ENCODE measurements around the gene ADRM1.
A peak's percentile ranks its signal among the peaks of the same experiment; 100 is the strongest.

ADRM1 gene

GRCh38 chr20:62311832-62312661 is 9.2 kb downstream of the ADRM1 start:
- DNase-seq (ENCODE audit: low spot score) = no peak

GRCh38 chr20:62312662-62312977 is 9.8 kb downstream of the ADRM1 start:
- no peak for DNase-seq (ENCODE audit: low spot score)

DNA sequence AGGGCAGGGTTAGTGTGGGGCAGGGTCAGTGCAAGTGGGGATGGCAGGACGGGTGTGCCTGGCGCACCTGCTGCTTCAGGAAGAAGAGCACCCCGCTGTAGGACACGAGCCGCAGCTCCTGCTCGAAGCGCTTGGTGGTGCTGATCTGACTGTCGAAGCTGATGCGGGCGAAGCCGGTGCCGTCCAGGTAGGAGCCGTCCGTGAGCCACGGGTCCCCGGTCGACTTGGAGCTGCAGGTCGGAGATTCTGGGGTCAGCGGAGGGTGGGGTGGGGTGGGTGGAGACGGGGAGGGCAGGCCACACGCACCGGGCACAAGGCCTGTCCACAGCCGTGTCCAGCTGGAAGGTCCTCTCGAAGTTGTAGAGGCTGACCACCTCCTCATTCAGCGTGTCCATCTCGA is 10.2 kb downstream of the ADRM1 start:
- no peak for DNase-seq (ENCODE audit: low spot score)

- DNase-seq (ENCODE audit: low spot score) = no peak
Observed at GRCh38 chr20:62313460-62314338, 10.9 kb downstream of the ADRM1 start.

GRCh38 chr20:62314339-62314638 is 11.5 kb downstream of the ADRM1 start:
- no peak for DNase-seq (ENCODE audit: low spot score)

DNA sequence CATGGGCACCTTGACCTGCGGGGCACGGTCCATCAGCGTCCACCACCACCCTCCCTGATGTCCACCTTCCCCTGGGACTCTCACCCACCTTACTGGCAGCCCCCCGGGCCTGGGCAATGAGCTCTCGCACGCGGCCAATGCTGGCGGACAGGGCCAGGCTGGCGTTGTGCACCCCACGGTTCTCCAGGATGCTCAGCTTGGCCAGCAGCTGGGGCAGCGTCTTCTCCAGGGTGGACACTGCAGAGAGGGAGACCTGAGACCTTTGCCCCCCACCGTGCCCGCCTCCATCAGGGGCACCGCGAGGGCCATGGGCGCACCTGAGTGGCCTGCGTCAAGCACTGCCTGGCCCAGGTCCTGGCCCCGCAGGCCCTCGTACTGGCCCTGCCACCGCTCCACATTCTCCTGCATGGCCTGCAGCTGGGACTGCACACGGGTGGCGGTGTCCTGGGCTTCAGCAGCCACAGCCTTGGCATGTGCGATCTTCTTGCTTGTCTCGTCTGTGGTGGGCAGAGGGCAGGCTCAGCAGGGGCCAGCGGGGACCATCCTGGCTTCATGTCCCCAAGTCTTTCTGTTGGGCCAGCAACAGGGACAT is 12.0 kb downstream of the ADRM1 start:
- DNase-seq (ENCODE audit: low spot score) = no peak

GRCh38 chr20:62315773-62316172 is 13.0 kb downstream of the ADRM1 start:
- DNase-seq (ENCODE audit: low spot score) = no peak

- DNase-seq (ENCODE audit: low spot score) = no peak
Observed at GRCh38 chr20:62316331-62317166, 13.8 kb downstream of the ADRM1 start.

GRCh38 chr20:62317167-62317655 is 14.4 kb downstream of the ADRM1 start:
- no peak for DNase-seq (ENCODE audit: low spot score)

- peak; percentile 25 for DNase-seq (ENCODE audit: low spot score)
Observed at GRCh38 chr20:62318400-62319345, 15.9 kb downstream of the ADRM1 start.

DNA sequence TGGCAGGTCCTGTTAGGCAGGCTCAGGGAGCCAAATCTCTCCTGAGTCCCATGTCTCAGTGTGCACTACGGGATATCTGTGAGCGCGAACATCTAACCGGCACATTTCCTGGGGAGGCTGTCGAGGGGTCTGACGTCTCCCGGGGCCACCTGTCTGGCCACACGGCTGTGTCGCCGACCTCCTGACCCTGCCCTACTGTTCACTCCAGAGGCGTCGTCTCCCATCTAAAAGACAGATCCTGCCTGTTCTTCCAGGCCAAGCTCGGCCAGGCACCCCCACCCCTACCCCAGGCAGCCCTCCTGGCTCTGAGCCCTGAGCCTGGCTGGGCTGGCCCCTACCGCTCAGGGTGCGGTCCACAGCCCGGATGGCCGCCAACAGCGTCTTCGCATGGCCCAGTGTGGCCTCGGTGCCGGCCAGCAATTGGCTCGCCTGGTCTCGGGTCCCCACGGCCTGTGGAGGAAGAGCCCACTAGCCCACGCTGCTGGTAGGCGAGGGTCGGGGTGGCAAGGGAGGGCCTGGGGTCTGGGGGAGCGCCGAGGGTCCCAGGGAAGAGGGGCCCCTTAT is 16.6 kb downstream of the ADRM1 start:
- no peak for DNase-seq (ENCODE audit: low spot score)

DNA sequence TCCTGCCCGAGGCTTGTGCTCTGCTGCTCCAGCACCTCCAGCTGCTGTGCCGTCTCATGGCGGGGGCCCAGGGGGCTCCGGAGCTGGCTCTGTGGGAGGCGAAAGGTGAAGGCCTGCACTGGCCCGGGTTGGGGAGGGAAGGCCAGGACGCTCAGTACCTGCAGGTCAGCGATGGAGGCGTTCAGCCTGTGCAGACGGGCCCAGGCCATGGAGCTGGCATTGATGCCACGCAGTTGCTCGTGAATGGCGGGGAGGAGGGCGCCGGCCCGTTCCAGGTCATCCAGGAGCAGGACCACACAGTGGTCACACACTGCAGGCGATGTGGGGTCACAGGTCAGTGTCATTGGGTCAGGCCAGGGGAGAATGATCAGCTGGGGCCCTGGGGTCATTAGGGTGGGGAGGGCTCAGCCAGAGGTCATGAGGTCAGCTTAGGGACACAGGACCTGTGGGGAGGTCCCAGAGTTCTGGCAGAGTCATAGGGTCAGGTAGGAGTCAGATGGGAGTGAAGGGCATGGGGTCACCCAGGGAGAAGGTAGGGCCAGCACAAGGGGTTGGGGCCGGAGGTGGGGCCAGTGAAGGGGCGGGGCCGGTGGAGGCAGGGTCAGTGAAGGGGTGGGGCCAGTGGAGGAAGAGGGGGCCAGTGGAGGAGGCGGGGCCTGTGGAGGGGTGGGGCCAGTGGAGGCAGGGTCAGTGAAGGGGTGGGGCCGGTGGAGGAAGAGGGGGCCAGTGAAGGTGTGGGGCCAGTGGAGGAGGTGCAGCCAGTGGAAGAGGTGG is 18.0 kb downstream of the ADRM1 start:
- peak; percentile 80 for DNase-seq (ENCODE audit: low spot score)

- DNase-seq (ENCODE audit: low spot score) = peak; percentile 85
Observed at GRCh38 chr20:62321521-62321948, 18.7 kb downstream of the ADRM1 start.

GRCh38 chr20:62321975-62322374 is 19.2 kb downstream of the ADRM1 start:
- no peak for DNase-seq (ENCODE audit: low spot score)

GRCh38 chr20:62322492-62323041 is 19.8 kb downstream of the ADRM1 start:
- no peak for DNase-seq (ENCODE audit: low spot score)

DNA sequence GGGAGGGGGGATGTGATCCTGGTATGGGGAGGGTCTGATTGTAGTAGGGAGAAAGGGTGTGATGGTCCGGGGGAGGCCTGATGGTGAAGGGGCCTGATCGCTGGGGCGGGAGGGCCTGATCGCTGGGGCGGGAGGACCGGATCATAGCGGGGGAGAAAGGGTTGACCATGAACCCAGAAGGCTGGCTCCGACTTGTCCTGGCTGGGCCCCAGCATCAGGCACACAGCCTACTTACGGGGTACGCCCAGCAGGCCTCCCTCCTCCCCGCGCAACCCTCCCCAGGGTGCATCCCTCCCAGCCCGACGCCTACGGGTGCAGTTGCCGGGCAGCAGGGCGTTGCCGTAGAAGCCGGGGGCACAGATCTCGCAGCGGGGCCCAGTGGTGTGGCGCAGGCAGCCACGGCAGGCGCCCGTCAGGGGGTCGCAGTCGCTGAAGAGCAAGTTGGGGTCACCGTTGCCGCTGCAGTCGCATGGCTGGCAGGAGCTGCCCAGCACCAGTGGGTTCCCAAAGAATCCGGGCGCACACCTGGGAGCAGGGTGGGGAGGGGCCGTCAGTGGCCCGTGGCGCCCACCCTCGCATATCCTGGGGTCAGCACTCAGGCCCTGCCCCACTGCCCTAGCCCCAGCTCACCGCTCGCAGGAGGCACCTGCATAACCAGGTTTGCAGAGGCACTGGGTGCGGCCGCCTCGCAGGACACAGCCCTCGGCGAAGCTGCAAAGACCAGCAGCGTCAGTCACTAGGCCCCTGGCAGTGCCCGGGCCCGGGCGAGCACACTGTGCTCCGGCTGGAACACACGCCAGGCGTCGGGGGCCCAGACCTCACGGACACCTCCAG is 20.6 kb downstream of the ADRM1 start:
- DNase-seq (ENCODE audit: low spot score) = no peak

DNA sequence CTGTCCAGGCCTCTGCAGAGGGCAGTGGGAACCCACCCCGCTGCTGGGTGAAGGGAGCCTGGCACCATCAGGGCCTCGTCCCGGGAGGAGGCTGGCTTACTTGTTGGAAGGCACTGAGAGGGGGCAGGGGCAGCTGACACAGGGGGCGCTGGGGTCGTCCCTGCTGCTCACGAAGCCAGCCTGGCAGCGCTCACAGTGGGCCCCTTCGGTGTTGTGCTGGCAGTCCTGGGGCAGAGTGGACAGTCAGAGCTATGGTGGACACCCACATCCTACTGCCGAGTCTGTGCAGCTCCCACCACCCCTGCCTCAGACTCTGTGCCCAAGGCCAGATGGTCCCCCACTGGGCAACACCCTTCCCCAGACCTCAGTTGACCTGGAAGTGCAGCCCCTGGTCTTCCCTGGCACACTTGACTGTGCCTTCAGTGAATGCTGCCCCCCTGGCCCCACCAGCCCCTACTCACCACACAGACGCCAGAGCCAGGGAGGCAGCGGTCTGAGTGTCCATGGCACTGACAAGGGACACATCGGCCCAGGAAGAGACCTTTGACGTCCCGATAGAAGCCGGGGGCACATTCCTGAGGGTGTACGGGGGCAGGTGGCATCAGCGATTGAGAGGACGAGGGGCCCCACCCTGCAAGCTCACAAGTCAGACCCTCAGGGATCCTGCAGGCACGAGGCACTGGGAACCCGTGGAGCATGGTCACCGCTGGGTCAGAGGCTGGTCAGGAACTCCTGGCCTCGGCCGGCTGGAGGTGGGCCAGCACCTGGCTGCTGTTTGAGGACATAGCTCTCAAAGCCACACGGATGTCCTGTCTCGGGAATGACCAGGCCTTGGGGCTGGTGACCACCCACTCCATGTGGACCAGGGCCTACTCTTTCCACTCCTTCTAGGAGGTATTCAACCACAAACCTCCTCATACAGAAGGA is 21.4 kb downstream of the ADRM1 start:
- DNase-seq (ENCODE audit: low spot score) = no peak
